GM12873 (cell line): Measurements from ENCODE around the gene RANBP3L.

Experiments used
- TF ChIP-seq, protein P1 (sequence below): IDR thresholded peaks from 2 replicates; pipeline ENCODE4 v1.5.1; 2012; ENCODE audit warnings: low read depth, mild to moderate bottlenecking, moderate library complexity, low read length, control low read depth; ENCODE audit not compliant: insufficient read depth; ENCODE audit errors: missing control alignments

Gene RANBP3L

DNA sequence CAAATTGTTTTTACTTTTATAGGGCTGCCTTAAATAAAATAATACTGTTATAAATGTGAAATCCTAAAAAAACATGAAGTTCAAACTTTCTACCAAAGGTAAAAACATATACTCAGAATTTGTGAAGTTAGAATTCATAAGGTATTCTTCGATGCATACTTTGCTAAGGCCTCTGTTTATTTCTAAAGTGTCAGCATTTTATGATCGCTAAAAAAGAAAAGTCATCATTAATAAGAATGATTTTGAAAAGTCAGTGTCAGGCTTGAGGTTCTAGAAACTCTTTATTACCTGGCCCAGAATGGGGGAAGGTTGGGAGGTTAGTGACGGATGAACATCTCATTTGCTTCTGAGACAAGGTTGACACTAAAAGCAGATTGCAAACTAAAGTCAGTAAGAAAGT, 33.8 kb downstream of the RANBP3L start:
- TF ChIP-seq, protein P1, sequence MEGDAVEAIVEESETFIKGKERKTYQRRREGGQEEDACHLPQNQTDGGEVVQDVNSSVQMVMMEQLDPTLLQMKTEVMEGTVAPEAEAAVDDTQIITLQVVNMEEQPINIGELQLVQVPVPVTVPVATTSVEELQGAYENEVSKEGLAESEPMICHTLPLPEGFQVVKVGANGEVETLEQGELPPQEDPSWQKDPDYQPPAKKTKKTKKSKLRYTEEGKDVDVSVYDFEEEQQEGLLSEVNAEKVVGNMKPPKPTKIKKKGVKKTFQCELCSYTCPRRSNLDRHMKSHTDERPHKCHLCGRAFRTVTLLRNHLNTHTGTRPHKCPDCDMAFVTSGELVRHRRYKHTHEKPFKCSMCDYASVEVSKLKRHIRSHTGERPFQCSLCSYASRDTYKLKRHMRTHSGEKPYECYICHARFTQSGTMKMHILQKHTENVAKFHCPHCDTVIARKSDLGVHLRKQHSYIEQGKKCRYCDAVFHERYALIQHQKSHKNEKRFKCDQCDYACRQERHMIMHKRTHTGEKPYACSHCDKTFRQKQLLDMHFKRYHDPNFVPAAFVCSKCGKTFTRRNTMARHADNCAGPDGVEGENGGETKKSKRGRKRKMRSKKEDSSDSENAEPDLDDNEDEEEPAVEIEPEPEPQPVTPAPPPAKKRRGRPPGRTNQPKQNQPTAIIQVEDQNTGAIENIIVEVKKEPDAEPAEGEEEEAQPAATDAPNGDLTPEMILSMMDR = no peak

DNA sequence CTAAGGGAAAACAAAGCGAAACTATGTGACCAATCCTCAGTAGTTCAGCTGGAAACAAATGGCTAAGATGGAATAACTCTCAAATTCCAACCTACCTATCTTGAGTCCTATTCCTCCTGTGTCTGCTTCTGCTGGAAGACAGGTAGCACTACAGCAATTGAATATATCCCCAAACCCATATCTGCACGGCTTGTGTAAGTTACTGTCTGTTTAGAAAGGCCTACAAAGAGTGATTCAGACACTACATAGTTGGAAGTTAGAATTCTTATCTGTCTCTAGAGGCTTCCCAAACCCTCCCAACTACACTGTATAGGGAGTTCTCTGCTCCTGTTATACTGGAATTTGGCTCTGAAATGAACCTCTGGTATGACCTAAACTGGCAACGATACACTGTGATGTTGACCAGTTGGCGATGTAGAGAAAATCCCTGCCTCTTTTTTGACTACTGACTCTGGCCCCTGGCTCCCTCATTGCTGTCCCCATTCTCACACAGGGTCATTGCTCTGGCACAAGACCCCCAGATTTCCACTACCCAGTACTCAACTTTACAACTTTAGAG, 37.4 kb downstream of the RANBP3L start:
- TF ChIP-seq, protein P1 = no peak

DNA sequence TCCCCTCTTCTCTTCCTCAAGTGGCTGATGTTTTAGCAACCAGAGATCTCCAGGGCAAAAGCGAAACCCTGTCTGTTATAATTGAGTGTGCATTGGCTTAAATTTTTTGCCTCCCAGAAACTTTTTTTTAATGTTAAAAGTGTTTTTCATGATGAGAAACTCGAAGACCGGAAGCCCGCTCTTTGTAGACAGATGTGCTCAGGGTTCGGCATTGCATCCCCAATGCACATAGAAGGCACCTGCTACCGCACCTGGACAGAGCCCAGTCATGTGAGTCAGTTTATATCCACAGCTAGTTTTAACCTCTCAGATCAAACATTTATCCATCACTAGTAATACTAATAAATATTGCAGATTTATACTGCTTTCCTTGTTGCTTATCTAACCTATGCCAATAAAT, 40.5 kb downstream of the RANBP3L start:
- TF ChIP-seq, protein P1 = no peak

DNA sequence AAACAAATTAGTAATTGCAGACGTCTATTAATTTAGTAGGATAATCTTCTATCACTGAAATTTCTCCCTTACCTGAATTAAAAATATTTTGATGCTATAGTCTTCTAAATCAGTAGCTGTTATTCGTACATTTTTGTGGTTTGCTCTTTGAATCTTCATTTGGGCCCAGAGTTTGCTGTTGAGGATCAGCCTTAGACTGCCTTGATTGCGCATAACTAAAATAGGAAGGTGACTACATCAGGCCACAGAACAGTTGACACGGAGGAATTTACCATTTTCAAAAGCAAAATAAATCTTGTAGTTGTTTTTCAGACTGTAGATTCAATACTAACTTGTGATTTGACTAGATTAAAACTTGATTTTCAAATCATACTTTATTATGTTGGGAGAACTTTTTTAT, 48.1 kb downstream of the RANBP3L start:
- TF ChIP-seq, protein P1 = no peak

DNA sequence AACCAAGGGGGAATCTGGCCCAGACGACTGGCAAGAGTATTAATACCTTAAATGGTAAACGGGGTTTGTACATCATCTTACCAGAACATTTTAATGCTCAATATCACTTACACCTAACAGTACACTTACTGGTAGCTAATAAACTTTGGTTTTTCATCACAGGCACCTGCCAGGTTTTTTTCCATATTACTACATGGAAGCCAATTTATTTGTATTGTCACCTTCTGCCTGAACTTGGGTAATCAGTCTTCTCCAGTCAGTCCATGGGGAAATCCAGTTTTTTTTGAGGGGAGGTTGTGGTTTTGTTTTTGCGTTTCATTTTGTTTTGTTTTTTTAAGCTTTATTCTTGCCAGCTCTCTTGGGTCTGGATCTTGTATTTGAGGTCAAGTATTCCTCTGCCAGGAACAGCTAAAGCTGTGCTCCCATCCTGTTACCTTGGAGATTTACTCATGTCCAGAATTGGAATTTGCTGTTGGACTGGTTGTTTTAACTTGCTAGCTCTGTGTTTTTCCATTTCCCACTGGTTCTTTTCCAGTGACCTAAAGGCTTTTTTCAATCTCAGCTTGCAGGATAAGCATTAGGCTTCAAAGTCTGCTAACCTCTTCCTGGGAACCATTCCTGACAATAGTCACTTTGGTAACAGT, 48.9 kb downstream of the RANBP3L start:
- TF ChIP-seq, protein P1 = no peak

DNA sequence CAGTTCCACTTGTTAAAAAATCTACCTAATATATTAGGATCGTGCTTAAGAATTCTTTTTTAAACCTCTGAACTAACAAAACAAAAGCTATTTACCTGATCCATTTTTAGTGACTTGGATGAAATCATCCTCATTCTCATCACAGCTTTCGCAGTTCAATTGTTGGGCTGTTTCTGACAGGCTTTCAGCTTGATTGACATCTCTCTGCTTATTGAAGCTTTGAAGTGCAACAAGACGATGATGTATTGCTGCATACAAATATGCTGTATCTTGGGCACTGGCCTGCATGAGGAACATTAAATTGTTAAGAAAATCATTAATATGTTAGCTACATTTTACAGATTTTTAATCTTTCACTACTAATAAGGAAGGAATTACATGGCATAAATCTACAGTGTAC, 50.5 kb downstream of the RANBP3L start:
- TF ChIP-seq, protein P1 = no peak

DNA sequence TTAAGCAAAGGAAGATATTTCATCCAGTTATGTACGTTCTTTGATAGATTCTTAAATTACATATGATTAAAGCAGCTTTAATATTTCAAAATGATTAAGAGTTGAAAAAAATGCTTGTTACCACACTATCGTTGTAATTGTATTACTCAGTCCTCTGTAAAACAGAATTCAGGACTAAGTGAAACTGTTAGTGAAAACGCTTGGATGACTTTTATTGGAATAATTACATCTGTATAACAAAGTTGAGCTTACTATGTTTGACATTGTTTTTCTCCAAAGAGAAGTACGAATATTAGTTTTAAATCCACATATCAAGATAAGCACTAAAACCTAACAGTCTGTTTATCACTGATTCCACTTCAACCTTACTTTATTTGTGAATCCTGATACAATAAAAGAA, 51.3 kb downstream of the RANBP3L start:
- TF ChIP-seq, protein P1 = no peak
